ENCODE results near the gene ANKRD17. TPM values are rescaled to one million over a fixed set of nuclear protein-coding genes. Genes with fewer than 3 reads are reported as not detected.
"Not testable (repeated sequence)": the region's sequence is repeated elsewhere in the genome, so short reads cannot be mapped to it uniquely, and the experiment has no call there.

Gene ANKRD17
- total RNA-seq, 1 experiment from 2014 or later: 62.1 TPM

DNA sequence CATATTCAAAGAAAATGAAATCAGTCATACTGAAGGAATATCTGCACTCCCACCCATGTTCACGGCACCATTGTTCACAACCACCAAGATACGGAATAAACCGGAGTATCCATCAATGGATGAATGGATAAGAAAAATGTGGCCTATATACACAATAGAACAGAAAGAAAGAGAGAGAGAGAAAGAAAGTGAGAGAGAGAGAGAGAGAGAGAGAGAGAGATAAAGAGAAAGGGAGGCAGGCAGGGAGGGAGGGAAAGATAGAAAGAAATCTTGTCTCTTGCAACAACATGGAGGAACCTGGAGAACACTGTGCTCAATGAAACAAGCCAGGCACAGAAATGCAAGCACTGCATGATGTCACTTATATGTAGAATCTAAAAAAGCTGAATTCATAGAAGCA lies 52.4 kb downstream of the ANKRD17 start:
- intact Hi-C loops (cut with micrococcal nuclease): no loop called here
- H3K4me2 ChIP-seq (ENCODE audit: low read length): no peak overlapping the region
- H3K4me3 ChIP-seq (replicated peaks in 1 of 2; ENCODE audit: low read depth in 1 of 2, low read length in 2 of 2): no peak overlapping the region
- POLR2A ChIA-PET: no interaction called here
- BruUV-seq (replicated peaks): no TSS peak
- peaks cover 45% of the 10 kb centered on the region; the same call in 1 of the 2 replicates for H4K20me1 ChIP-seq (ENCODE audit: insufficient read depth)
- TF ChIP-seq CBX3 (IDR thresholded peaks at IDR 0.05; ENCODE audit: low read depth) (no peak), FOSL1 (IDR thresholded peaks at IDR 0.05; ENCODE audit: low read depth) (no peak)
- ATAC-seq: no peak
- no peaks in the 10 kb centered on the region for H3K36me3 ChIP-seq (ENCODE audit: control insufficient read depth in 1 of 2, insufficient read depth in 2 of 2, low read length in 2 of 2)
- H3K9ac ChIP-seq (ENCODE audit: low read length): no peak overlapping the region
- CTCF ChIA-PET: no interaction called here
- no peaks in the 10 kb centered on the region for H3K4me1 ChIP-seq (ENCODE audit: control insufficient read depth in 1 of 2, insufficient read depth in 2 of 2, low read length in 2 of 2)
- no peak overlapping the region for H2AFZ ChIP-seq (ENCODE audit: low read depth, low read length, poor library complexity, severe bottlenecking)
- H3K27me3 ChIP-seq (ENCODE audit: insufficient read depth, low read length): no peaks in the 10 kb centered on the region
- H3K27ac ChIP-seq (ENCODE audit: low read depth, low read length): no peak overlapping the region
- H3K9me2 ChIP-seq (ENCODE audit: insufficient read depth): no peaks in the 10 kb centered on the region
- peaks cover 100% of the 10 kb centered on the region for H3K79me2 ChIP-seq (ENCODE audit: insufficient read depth, low read length)
- DNase-seq (ENCODE audit: low read depth, low spot score): no peak
- H3K9me3 ChIP-seq (ENCODE audit: control insufficient read depth in 1 of 2, insufficient read depth in 1 of 2, low read depth in 1 of 2, low read length in 2 of 2): no peaks in the 10 kb centered on the region
- RAD21 ChIA-PET (ENCODE audit: low non-redundant PET in 1 of 2, low total read pairs in 2 of 2, uncharacterized antibody in 2 of 2, unreplicated experiment in 2 of 2): no interaction called here

DNA sequence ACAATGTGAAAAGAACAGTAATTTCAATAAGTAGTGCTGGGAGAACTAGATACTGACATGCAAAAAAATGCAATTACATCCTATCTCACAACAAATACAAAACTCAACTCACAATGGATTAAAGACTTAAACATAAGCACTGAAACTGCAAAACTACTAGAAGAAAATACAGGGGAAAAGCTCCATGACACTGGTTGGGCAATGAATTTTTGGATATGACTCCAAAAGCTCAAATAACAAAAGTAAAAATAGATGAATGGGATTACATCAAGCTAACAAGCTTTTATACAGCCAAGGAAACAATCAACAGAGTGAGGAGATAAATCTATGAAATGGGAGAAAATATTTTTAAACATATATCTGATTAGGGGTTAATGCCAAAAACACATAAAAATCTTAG lies 53.1 kb downstream of the ANKRD17 start:
- peaks cover 47% of the 10 kb centered on the region; the same call in 1 of the 2 replicates for H4K20me1 ChIP-seq (ENCODE audit: insufficient read depth)
- intact Hi-C loops (cut with micrococcal nuclease): no loop called here
- peaks cover 100% of the 10 kb centered on the region for H3K79me2 ChIP-seq (ENCODE audit: insufficient read depth, low read length)

DNA sequence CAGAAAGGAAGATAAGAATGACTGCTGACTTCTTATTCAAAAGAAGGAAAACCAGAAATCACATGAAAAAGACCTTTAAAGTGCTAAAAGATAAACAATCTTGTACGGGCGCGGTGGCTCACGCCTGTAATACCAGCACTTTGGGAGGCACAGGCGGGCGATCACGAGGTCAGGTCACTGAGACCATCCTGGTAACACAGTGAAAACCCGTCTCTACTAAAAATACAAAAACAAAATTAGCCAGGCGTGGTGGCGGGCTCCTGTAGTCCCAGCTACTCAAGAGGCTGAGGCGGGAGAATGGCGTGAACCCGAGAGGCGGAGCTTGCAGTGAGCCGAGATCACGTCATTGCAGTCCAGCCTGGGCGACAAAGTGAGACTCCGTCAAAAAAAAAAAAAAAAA lies 54.6 kb downstream of the ANKRD17 start:
- H4K20me1 ChIP-seq (ENCODE audit: insufficient read depth): peaks cover 41% of the 10 kb centered on the region; the same call in 1 of the 2 replicates
- ATAC-seq; H3K4me2 ChIP-seq (ENCODE audit: low read length); H3K9me3 ChIP-seq (ENCODE audit: control insufficient read depth in 1 of 2, insufficient read depth in 1 of 2, low read depth in 1 of 2, low read length in 2 of 2); H3K4me3 ChIP-seq (replicated peaks in 1 of 2; ENCODE audit: low read depth in 1 of 2, low read length in 2 of 2); H3K36me3 ChIP-seq (ENCODE audit: control insufficient read depth in 1 of 2, insufficient read depth in 2 of 2, low read length in 2 of 2); DNase-seq (ENCODE audit: low read depth, low spot score); intact Hi-C loops (cut with micrococcal nuclease); H3K27ac ChIP-seq (ENCODE audit: low read depth, low read length); H3K4me1 ChIP-seq (ENCODE audit: control insufficient read depth in 1 of 2, insufficient read depth in 2 of 2, low read length in 2 of 2); CTCF ChIA-PET; POLR2A ChIA-PET; H3K9ac ChIP-seq (ENCODE audit: low read length); H3K9me2 ChIP-seq (ENCODE audit: insufficient read depth); H3K27me3 ChIP-seq (ENCODE audit: insufficient read depth, low read length); H2AFZ ChIP-seq (ENCODE audit: low read depth, low read length, poor library complexity, severe bottlenecking); BruUV-seq (replicated peaks); RAD21 ChIA-PET (ENCODE audit: low non-redundant PET in 1 of 2, low total read pairs in 2 of 2, uncharacterized antibody in 2 of 2, unreplicated experiment in 2 of 2): not testable (repeated sequence)
- peaks cover 100% of the 10 kb centered on the region for H3K79me2 ChIP-seq (ENCODE audit: insufficient read depth, low read length)

More for the DNA sequence above, 53.1 kb downstream of the ANKRD17 start:
- no peak overlapping the region for H3K4me2 ChIP-seq (ENCODE audit: low read length)
- CTCF ChIA-PET: no interaction called here
- RAD21 ChIA-PET (ENCODE audit: low non-redundant PET in 1 of 2, low total read pairs in 2 of 2, uncharacterized antibody in 2 of 2, unreplicated experiment in 2 of 2): no interaction called here
- no peaks in the 10 kb centered on the region for H3K9me2 ChIP-seq (ENCODE audit: insufficient read depth)
- no peaks in the 10 kb centered on the region for H3K9me3 ChIP-seq (ENCODE audit: control insufficient read depth in 1 of 2, insufficient read depth in 1 of 2, low read depth in 1 of 2, low read length in 2 of 2)
- ATAC-seq: no peak
- BruUV-seq (replicated peaks): no TSS peak
- DNase-seq (ENCODE audit: low read depth, low spot score): no peak
- no peak overlapping the region for H3K9ac ChIP-seq (ENCODE audit: low read length)
- no peaks in the 10 kb centered on the region for H3K27me3 ChIP-seq (ENCODE audit: insufficient read depth, low read length)
- no peak overlapping the region for H3K4me3 ChIP-seq (replicated peaks in 1 of 2; ENCODE audit: low read depth in 1 of 2, low read length in 2 of 2)
- TF ChIP-seq RAD21 (IDR thresholded peaks at IDR 0.05; ENCODE audit: low read depth) (no peak), CBX3 (IDR thresholded peaks at IDR 0.05; ENCODE audit: low read depth) (no peak), SP1 (IDR thresholded peaks at IDR 0.05; ENCODE audit: low read depth) (no peak), CEBPB (IDR thresholded peaks at IDR 0.05; ENCODE audit: low read depth) (no peak), EZH2phosphoT487 (IDR thresholded peaks at IDR 0.05; ENCODE audit: borderline replicate concordance) (no peak)
- TF ChIP-seq, protein P1, sequence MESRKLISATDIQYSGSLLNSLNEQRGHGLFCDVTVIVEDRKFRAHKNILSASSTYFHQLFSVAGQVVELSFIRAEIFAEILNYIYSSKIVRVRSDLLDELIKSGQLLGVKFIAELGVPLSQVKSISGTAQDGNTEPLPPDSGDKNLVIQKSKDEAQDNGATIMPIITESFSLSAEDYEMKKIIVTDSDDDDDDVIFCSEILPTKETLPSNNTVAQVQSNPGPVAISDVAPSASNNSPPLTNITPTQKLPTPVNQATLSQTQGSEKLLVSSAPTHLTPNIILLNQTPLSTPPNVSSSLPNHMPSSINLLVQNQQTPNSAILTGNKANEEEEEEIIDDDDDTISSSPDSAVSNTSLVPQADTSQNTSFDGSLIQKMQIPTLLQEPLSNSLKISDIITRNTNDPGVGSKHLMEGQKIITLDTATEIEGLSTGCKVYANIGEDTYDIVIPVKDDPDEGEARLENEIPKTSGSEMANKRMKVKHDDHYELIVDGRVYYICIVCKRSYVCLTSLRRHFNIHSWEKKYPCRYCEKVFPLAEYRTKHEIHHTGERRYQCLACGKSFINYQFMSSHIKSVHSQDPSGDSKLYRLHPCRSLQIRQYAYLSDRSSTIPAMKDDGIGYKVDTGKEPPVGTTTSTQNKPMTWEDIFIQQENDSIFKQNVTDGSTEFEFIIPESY (IDR thresholded peaks at IDR 0.05; ENCODE audit: extremely low read depth, insufficient replicate concordance, low read length): no peak
- no peaks in the 10 kb centered on the region for H3K36me3 ChIP-seq (ENCODE audit: control insufficient read depth in 1 of 2, insufficient read depth in 2 of 2, low read length in 2 of 2)
- no peak overlapping the region for H2AFZ ChIP-seq (ENCODE audit: low read depth, low read length, poor library complexity, severe bottlenecking)
- no peaks in the 10 kb centered on the region for H3K4me1 ChIP-seq (ENCODE audit: control insufficient read depth in 1 of 2, insufficient read depth in 2 of 2, low read length in 2 of 2)
- POLR2A ChIA-PET: no interaction called here
- H3K27ac ChIP-seq (ENCODE audit: low read depth, low read length): no peak overlapping the region
